K562 (cell line): Measurements from ENCODE around the gene RELA. TPM values are rescaled to one million over a fixed set of nuclear protein-coding genes. Genes with fewer than 3 reads are reported as not detected.

ENCODE experiments used
- ATAC-seq: fragments of 200-7000 bp; cut with Tn5 transposase; 3 replicates; pipeline ENCODE4 v1.9.1; 2020; ENCODE audit warnings: moderate library complexity
- BruUV-seq: library from RNA; stranded (reverse); fragments of 400-500 nt; replicated peaks from 2 replicates; lab custom pipeline; 2021; lab: Mats Ljungman, UMichigan
- CTCF ChIA-PET: fragments of 300-600 bp; formaldehyde crosslinking; extraction: SDS; loops from one replicate; lab custom pipeline; 2021; ENCODE audit warnings: low intra/inter-chr PET ratio; lab: Yijun Ruan, JAX
- POLR2A ChIA-PET: fragments of 300-600, 350-650 bp; sonication (Branson Sonifier 250); formaldehyde crosslinking; extraction: SDS; loops from one replicate; lab custom pipeline; 2021; ENCODE audit warnings: antibody characterized with exemption, inconsistent platforms; lab: Yijun Ruan, JAX
- DNase-seq, 4 experiments: peaks; one replicate each; pipeline versions ENCODE4 v3.0.0 to v3.0.0-alpha.2; 2011 to 2018; ENCODE audit warnings: low spot score in 3 of 4, mixed read lengths in 3 of 4; ENCODE audit errors: extremely low read depth in 1 of 4
- FAIRE-seq: peaks from 2 replicates; lab custom pipeline; 2011; peaks lifted over from hg19 to GRCh38; lab: Jason Lieb, UNC
- H2AFZ ChIP-seq: 2 replicates; pipeline ENCODE4 v1.6.0; 2011; ENCODE audit warnings: low read depth, low read length, control low read depth, inconsistent platforms
- H3K27ac ChIP-seq: fragments of 200-600 bp; 3 replicates; pipeline ENCODE4 v1.8.0; 2011; ENCODE audit warnings: low read depth, mild to moderate bottlenecking, control low read depth, inconsistent platforms, low read length, moderate library complexity, mixed read lengths; ENCODE audit errors: extremely low read depth
- H3K27me3 ChIP-seq, 2 experiments: fragments of 300-600 bp in 1 of 2; 2 replicates in 1 of 2; 3 replicates in 1 of 2; pipeline versions ENCODE4 v1.6.0 to v1.8.0; 2011; ENCODE audit warnings: inconsistent platforms in 2 of 2, low read length in 2 of 2, mild to moderate bottlenecking in 1 of 2, mixed read lengths in 1 of 2, moderate library complexity in 1 of 2; ENCODE audit not compliant: control insufficient read depth in 2 of 2, insufficient read depth in 2 of 2
- H3K36me3 ChIP-seq: fragments of 300-600 bp; 3 replicates; pipeline ENCODE4 v1.8.0; 2011; ENCODE audit warnings: mild to moderate bottlenecking, low read length, inconsistent platforms; ENCODE audit not compliant: control insufficient read depth, insufficient read depth
- H3K4me1 ChIP-seq, 2 experiments: fragments of 200-600 bp in 1 of 2; replicated peaks in 1 of 2; 2 replicates in 1 of 2; 3 replicates in 1 of 2; pipeline versions ENCODE4 v1.5.1 to v1.8.0; 2011; ENCODE audit warnings: inconsistent platforms in 2 of 2, low read length in 2 of 2, mild to moderate bottlenecking in 1 of 2, mixed read lengths in 1 of 2, moderate library complexity in 1 of 2; ENCODE audit not compliant: control insufficient read depth in 2 of 2, insufficient read depth in 2 of 2
- H3K4me2 ChIP-seq: 2 replicates; pipeline ENCODE4 v1.6.1; 2011; ENCODE audit warnings: low read length, control low read depth, inconsistent platforms, mixed read lengths; ENCODE audit not compliant: insufficient read depth
- H3K4me3 ChIP-seq: fragments of 200-600 bp; sonication (generic), shearing (Covaris generic); 2 replicates; pipeline ENCODE4 v1.5.1; 2016; ENCODE audit warnings: control low read depth, inconsistent platforms
- H3K79me2 ChIP-seq: fragments of 200-600 bp; 3 replicates; pipeline ENCODE4 v1.8.0; 2011; ENCODE audit warnings: low read length, inconsistent platforms; ENCODE audit not compliant: control insufficient read depth, insufficient read depth
- H3K9ac ChIP-seq, 2 experiments: 2 replicates each; pipeline versions ENCODE4 v1.6.0 to v1.6.1; 2011; ENCODE audit warnings: low read depth in 2 of 2, low read length in 2 of 2, control low read depth in 1 of 2, inconsistent platforms in 1 of 2, mild to moderate bottlenecking in 1 of 2, mixed read lengths in 1 of 2; ENCODE audit not compliant: insufficient read depth in 1 of 2
- H3K9me1 ChIP-seq: one replicate; pipeline ENCODE4 v1.6.0; 2011; ENCODE audit warnings: inconsistent platforms, mild to moderate bottlenecking, low read length, moderate library complexity; ENCODE audit not compliant: control insufficient read depth, insufficient read depth
- H3K9me3 ChIP-seq: replicated peaks from 2 replicates; pipeline ENCODE4 v1.5.1; 2011; ENCODE audit warnings: low read depth, low read length, inconsistent platforms; ENCODE audit not compliant: control insufficient read depth, insufficient read depth
- H4K20me1 ChIP-seq: replicated peaks from 2 replicates; pipeline ENCODE4 v1.6.1; 2011; ENCODE audit warnings: low read length, inconsistent platforms, mixed read lengths; ENCODE audit not compliant: control insufficient read depth, insufficient read depth
- ATF3 ChIP-seq, 2 experiments: fragments of 450-650 bp in 1 of 2; sonication (generic) in 1 of 2; formaldehyde crosslinking in 1 of 2; IDR thresholded peaks in 1 of 2; conservative IDR thresholded peaks in 1 of 2; 2 replicates each; pipeline versions ENCODE4 v1.6.1 to v1.8.1; 2016 to 2023; ENCODE audit warnings: mild to moderate bottlenecking in 2 of 2, moderate library complexity in 2 of 2, inconsistent platforms in 1 of 2, missing genetic modification reagents in 1 of 2
- BRCA1 ChIP-seq, 2 experiments: fragments of 450-650 bp in 1 of 2; sonication (generic) in 1 of 2; formaldehyde crosslinking in 1 of 2; IDR thresholded peaks; 2 replicates each; pipeline versions ENCODE4 v1.5.0 to v1.6.1; 2017 to 2020; ENCODE audit warnings: mild to moderate bottlenecking in 1 of 2, missing genetic modification reagents in 1 of 2
- CHD1 ChIP-seq: fragments of 200-600 bp; sonication (generic); IDR thresholded peaks from one replicate; pipeline ENCODE4 v1.6.1; 2012; ENCODE audit warnings: mild to moderate bottlenecking, moderate library complexity, low read length, inconsistent platforms
- EWSR1 ChIP-seq: fragments of 450-650 bp; IDR thresholded peaks from 2 replicates; pipeline ENCODE4 v1.6.1; 2018; ENCODE audit warnings: borderline replicate concordance, mild to moderate bottlenecking, low read depth, moderate library complexity; ENCODE audit not compliant: partially characterized antibody
- GTF2E2 ChIP-seq: fragments of 200-800 bp; sonication (Bioruptor generic); IDR thresholded peaks from 2 replicates; pipeline ENCODE4 v1.6.1; 2016; ENCODE audit warnings: missing genetic modification characterization, missing compliant biosample characterization
- HOXB6 ChIP-seq: fragments of 250-450 bp; sonication (Bioruptor Pico); IDR thresholded peaks from 2 replicates; pipeline ENCODE4 v1.5.1; 2022; ENCODE audit warnings: mild to moderate bottlenecking, borderline replicate concordance
- KDM1A ChIP-seq, 2 experiments: fragments of 450-650 bp; IDR thresholded peaks; 2 replicates each; pipeline ENCODE4 v1.6.1; 2016; ENCODE audit warnings: mild to moderate bottlenecking in 2 of 2
- LCOR ChIP-seq: sonication (generic); formaldehyde crosslinking; IDR thresholded peaks from 2 replicates; pipeline ENCODE4 v1.8.0; 2022; ENCODE audit warnings: mild to moderate bottlenecking, missing genetic modification reagents
- MECOM ChIP-seq: fragments of 250-450 bp; sonication (Bioruptor Pico); IDR thresholded peaks from 2 replicates; pipeline ENCODE4 v1.8.0; 2022; ENCODE audit warnings: inconsistent platforms
- NBN ChIP-seq: fragments of 450-650 bp; IDR thresholded peaks from 2 replicates; pipeline ENCODE4 v1.6.1; 2016; ENCODE audit warnings: low read depth, mild to moderate bottlenecking
- PRMT5 ChIP-seq: sonication (generic); formaldehyde crosslinking; IDR thresholded peaks from 2 replicates; pipeline ENCODE4 v1.5.0; 2020; ENCODE audit warnings: missing genetic modification reagents
- RBFOX2 ChIP-seq: fragments of 200-400 bp; formaldehyde crosslinking; IDR thresholded peaks from 2 replicates; pipeline ENCODE4 v1.6.1; 2017; ENCODE audit warnings: low read depth, mild to moderate bottlenecking, low read length, moderate library complexity
- SUPT5H ChIP-seq: fragments of 450-650 bp; IDR thresholded peaks from 2 replicates; pipeline ENCODE4 v1.6.1; 2016
- TEAD2 ChIP-seq: fragments of 450-650 bp; IDR thresholded peaks from 2 replicates; pipeline ENCODE4 v1.6.1; 2016; ENCODE audit warnings: missing genetic modification characterization, control low read depth, missing compliant biosample characterization
- TFAP4 ChIP-seq: sonication (generic); formaldehyde crosslinking; IDR thresholded peaks from 2 replicates; pipeline ENCODE4 v1.8.0; 2022; ENCODE audit warnings: missing genetic modification reagents, mild to moderate bottlenecking, moderate library complexity, borderline replicate concordance
- ZFP36 ChIP-seq: fragments of 150-350 bp; IDR thresholded peaks from 2 replicates; pipeline ENCODE4 v1.6.1; 2018; ENCODE audit warnings: low read length, low read depth; ENCODE audit not compliant: partially characterized antibody
- ZKSCAN3 ChIP-seq: fragments of 250-450 bp; sonication (Bioruptor Pico); IDR thresholded peaks from 2 replicates; pipeline ENCODE4 v1.4.0; 2020
- ZNF184 ChIP-seq: sonication (generic); formaldehyde crosslinking; IDR thresholded peaks from 2 replicates; pipeline ENCODE4 v1.5.0; 2020; ENCODE audit warnings: missing genetic modification reagents
- ZNF436 ChIP-seq: fragments of 250-450, 450-650 bp; sonication (Bioruptor Pico); formaldehyde crosslinking; IDR thresholded peaks from 2 replicates; pipeline ENCODE4 v1.7.0; 2020; ENCODE audit warnings: mild to moderate bottlenecking
- WGBS: fragments of 100-300 bp; shearing (Covaris generic); methylation state at CpG from one replicate; pipeline ENCODE4 v1.1.6; 2016; ENCODE audit warnings: low coverage, mixed read lengths; ENCODE audit not compliant: insufficient coverage; ENCODE audit errors: missing lambda C conversion rate; 5-methylcytosine and 5-hydroxymethylcytosine counted together
- in situ Hi-C: fragments of 300-500 bp; cut with MboI; formaldehyde crosslinking; loops from 4 replicates; pipeline ENCODE4 v1.15.0; 2018; ENCODE audit warnings: inconsistent platforms, mixed read lengths
- intact Hi-C: fragments of 100-400 bp; cut with micrococcal nuclease; formaldehyde crosslinking; loops from 2 replicates; pipeline ENCODE4 v1.14.2; 2022
- polyA plus RNA-seq, 8 experiments: library from polyadenylated mRNA; depleted of rRNA in 4 of 8; stranded (reverse) in 5 of 8; unstranded in 3 of 8; fragments of >200 nt; fragmentation: Nextera tagmentation in 2 of 8; fragmentation: Illumina TruSeq in 1 of 8; extraction: Ambion mirVana in 2 of 8; extraction: Trizol in 1 of 8; gene quantifications; 2 replicates each; pipeline versions ENCODE4 v1.2.1 to v1.2.3, GENCODE V29; 2011 to 2014; ENCODE audit warnings: inconsistent platforms in 1 of 8, missing spikeins in 1 of 8
- total RNA-seq, 7 experiments: library from RNA; depleted of rRNA in 6 of 7; stranded (reverse); fragments of >200 nt in 6 of 7; fragmentation: Illumina TruSeq in 2 of 7; extraction: Trizol in 2 of 7; gene quantifications; 2 replicates each; pipeline versions ENCODE4 v1.2.1 to v1.2.3, GENCODE V29; 2011 to 2021; ENCODE audit warnings: low replicate concordance in 1 of 7

Gene RELA
- total and polyA plus RNA-seq, 9 of the 15 experiments (the other 6 are each of a cell fraction or from before 2014, with no cell fraction given) = 6.0 to 67.4 (median 20.6) TPM

- no peak overlapping the region for H3K27ac ChIP-seq
- CTCF ChIA-PET = no interaction called here
- TF ChIP-seq BRCA1 (IDR thresholded peaks at IDR 0.05) = no peak
- no peak for TF ChIP-seq BRCA1 (CRISPR knock-in tag; IDR thresholded peaks at IDR 0.05)
- TF ChIP-seq LCOR (CRISPR knock-in tag) = peak; percentile 100
- TF ChIP-seq ZNF184 (CRISPR knock-in tag) = no peak
- TF ChIP-seq ZNF436 = peak; percentile 87
- no peak for TF ChIP-seq NBN
- no peak for TF ChIP-seq EWSR1
- no peak for TF ChIP-seq HOXB6 (CRISPR knock-in tag)
- peak; percentile 96 for TF ChIP-seq ZFP36
- TF ChIP-seq TEAD2 (tag) = no peak
- TF ChIP-seq RBFOX2 = peak; percentile 63
- no peak for TF ChIP-seq MECOM
- TF ChIP-seq SUPT5H = 0 out of 2 replicates have a peak, but pooled peaks have one; percentile 14
- TF ChIP-seq ZKSCAN3 = no peak
- no peak for TF ChIP-seq ATF3 (IDR thresholded peaks at IDR 0.05)
- no peak for TF ChIP-seq ATF3 (CRISPR knock-in tag; conservative IDR thresholded peaks at IDR 0.05)
- no peak for TF ChIP-seq GTF2E2 (tag)
- no peak for TF ChIP-seq PRMT5 (CRISPR knock-in tag)
- TF ChIP-seq CHD1 = no peak
- TF ChIP-seq KDM1A (IDR thresholded peaks at IDR 0.05) = 0 out of 4 replicates have a peak, but pooled peaks of 1 of the 2 experiments have one; percentile 12
- peak; percentile 92 for TF ChIP-seq TFAP4 (CRISPR knock-in tag)
Observed at GRCh38 chr11:65654375-65655349, 8.1 kb downstream of the RELA start.

More at GRCh38 chr11:65654375-65655349, 8.1 kb downstream of the RELA start:
- POLR2A ChIA-PET = interaction anchor here (0.5 to 4.8 kb wide), 14 partner anchors 8 to 442 kb away, joined by 3 to 32 read pairs (median 4); partner anchors contain the start of genes NEAT1, RELA and ZNRD2
- in situ Hi-C loops = no loop called here
- Histone ChIP-seq H3K4me1 (peaks cover 29 to 48% of the 10 kb centered on the region in 2 experiments), H3K9ac (peak overlapping the region in 1 of 2 experiments; percentile 39; a peak in 1 of 4 replicates), H4K20me1 (0 out of 2 replicates have a peak, but pooled peaks cover 9% of the 10 kb centered on the region), H3K4me2 (no peak overlapping the region), H3K27me3 (no peaks in the 10 kb centered on the region), H3K4me3 (no peak overlapping the region), H2AFZ (no peak overlapping the region), H3K9me1 (no peaks in the 10 kb centered on the region), H3K79me2 (no peaks in the 10 kb centered on the region), H3K36me3 (peaks cover 82% of the 10 kb centered on the region; the same call in 2 of the 3 replicates), H3K9me3 (no peaks in the 10 kb centered on the region)
- WGBS = 89% methylated on average over 14 of the region's 14 CpGs
- no peak for FAIRE-seq
- ATAC-seq = no peak
- DNase-seq = no peak
- intact Hi-C loops = no loop called here
- BruUV-seq = no TSS peak
